Fibroblast of the aortic adventitia (primary cell): ENCODE data around the gene PEX14. TPM values are rescaled to one million over a fixed set of nuclear protein-coding genes. Genes with fewer than 3 reads are reported as not detected.
"Not testable (repeated sequence)": the region's sequence is repeated elsewhere in the genome, so short reads cannot be mapped to it uniquely, and the experiment has no call there.

ENCODE experiments used
- DNase-seq: peaks from one replicate; pipeline ENCODE4 v3.0.0-alpha.2; 2010; ENCODE audit warnings: low read depth
- H3K4me3 ChIP-seq: 2 replicates; pipeline ENCODE4 v1.5.1; 2011; ENCODE audit warnings: low read depth, mild to moderate bottlenecking, control low read depth, low read length, moderate library complexity
- total RNA-seq: library from RNA; depleted of rRNA; stranded (reverse); fragments of >200 nt; gene quantifications from 2 replicates; pipeline ENCODE4 v1.2.3, GENCODE V29; 2012; ENCODE audit warnings: low replicate concordance
- TF ChIP-seq, protein P1 (sequence below): IDR thresholded peaks from 2 replicates; pipeline ENCODE4 v1.5.1; 2011; ENCODE audit warnings: mild to moderate bottlenecking, low read length, control low read depth, inconsistent platforms; ENCODE audit not compliant: insufficient read depth

The PEX14 gene, protein sequence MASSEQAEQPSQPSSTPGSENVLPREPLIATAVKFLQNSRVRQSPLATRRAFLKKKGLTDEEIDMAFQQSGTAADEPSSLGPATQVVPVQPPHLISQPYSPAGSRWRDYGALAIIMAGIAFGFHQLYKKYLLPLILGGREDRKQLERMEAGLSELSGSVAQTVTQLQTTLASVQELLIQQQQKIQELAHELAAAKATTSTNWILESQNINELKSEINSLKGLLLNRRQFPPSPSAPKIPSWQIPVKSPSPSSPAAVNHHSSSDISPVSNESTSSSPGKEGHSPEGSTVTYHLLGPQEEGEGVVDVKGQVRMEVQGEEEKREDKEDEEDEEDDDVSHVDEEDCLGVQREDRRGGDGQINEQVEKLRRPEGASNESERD
- 8.3 and 12.2 TPM in 2 replicates for total RNA-seq

DNA sequence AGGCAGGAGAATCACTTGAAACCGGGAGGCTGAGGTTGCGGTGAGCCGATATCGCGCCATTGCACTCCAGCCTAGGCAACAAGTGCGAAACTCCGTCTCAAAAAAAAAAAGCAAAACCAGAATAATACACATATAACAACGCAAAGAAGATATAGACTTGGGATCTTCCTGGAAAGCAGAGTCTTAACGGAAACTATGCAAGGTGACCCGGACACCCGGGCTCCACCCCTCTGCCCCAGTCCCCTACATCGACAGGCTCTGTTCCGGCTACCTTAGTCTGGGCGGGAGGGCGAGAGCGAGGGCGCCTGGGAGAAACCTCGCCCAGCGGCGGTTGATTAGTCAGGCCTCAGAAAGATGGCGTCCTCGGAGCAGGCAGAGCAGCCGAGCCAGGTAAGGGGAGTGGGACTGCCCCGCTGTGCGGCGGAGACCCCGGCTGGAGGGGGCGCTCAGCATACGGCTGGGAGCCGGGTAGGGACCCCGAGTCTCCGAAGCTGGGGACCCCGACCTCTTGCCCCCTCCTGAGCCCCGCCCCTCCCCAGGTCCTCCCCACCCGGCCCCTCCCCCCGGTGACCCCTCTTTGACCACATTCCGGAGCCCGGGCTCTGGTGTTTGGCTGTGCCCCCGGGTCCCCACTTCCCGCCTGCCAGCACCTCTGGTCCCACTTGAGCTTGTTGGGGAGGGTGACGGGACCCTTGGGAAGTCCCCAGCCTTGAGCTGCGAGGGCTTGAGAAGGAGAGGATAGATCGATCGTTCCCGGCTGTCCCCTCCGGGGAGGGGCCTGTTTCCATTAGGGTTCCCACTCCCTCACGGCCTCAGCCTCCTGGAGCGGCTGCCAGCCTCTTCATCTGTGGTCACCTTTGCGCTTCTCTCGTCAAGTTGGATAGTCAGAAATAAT, at the start of gene PEX14:
Gene PEX14, plus strand, starts transcription at position 338 of the 895 bp plus-strand sequence. Its CDS starts 17 bp downstream, at position 355.
- TF ChIP-seq, protein P1, sequence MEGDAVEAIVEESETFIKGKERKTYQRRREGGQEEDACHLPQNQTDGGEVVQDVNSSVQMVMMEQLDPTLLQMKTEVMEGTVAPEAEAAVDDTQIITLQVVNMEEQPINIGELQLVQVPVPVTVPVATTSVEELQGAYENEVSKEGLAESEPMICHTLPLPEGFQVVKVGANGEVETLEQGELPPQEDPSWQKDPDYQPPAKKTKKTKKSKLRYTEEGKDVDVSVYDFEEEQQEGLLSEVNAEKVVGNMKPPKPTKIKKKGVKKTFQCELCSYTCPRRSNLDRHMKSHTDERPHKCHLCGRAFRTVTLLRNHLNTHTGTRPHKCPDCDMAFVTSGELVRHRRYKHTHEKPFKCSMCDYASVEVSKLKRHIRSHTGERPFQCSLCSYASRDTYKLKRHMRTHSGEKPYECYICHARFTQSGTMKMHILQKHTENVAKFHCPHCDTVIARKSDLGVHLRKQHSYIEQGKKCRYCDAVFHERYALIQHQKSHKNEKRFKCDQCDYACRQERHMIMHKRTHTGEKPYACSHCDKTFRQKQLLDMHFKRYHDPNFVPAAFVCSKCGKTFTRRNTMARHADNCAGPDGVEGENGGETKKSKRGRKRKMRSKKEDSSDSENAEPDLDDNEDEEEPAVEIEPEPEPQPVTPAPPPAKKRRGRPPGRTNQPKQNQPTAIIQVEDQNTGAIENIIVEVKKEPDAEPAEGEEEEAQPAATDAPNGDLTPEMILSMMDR, result no peak
- peak; percentile 77 for DNase-seq
- H3K4me3 ChIP-seq, result peak within 1 kb of the TSS; percentile 91

DNA sequence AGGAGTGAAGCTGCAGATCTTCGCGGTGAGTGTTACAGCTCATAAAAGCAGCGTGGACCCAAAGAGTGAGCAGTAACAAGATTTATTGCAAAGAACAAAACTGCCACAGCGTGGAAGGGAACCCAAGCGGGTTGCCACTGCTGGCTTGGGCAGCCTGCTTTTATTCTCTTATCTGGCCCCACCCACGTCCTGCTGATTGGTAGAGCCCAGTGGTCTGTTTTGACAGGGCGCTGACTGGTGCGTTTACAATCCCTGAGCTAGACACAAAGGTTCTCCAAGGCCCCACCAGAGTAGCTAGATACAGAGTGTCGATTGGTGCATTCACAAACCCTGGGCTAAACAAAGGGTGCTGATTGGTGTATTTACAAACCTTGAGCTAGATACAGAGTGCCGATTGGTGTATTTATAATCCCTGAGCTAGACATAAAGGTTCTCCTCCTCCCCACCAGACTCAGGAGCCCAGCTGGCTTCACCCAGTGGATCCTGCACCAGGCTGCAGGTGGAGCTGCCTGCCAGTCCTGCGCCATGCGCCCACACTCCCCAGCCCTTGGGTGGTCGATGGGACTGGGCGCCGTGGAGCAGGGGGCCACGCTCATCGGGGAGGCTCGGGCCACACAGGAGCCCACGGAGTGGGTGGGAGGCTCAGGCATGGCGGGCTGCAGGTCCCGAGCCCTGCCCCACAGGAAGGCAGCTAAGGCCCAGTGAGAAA, 48.8 kb upstream of the PEX14 start:
- H3K4me3 ChIP-seq, DNase-seq: not testable (repeated sequence)

DNA sequence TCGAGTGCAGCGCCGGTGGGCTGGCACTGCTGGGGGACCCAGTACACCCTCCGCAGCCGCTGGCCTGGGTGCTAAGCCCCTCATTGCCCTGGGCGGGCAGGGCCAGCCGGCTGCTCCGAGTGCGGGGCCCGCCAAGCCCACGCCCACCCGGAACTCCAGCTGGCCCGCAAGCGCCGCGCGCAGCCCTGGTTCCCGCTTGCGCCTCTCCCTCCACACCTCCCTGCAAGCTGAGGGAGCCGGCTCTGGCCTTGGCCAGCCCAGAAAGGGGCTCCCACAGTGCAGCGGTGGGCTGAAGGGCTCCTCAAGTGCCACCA, 48.3 kb upstream of the PEX14 start:
- H3K4me3 ChIP-seq, DNase-seq: not testable (repeated sequence)

DNA sequence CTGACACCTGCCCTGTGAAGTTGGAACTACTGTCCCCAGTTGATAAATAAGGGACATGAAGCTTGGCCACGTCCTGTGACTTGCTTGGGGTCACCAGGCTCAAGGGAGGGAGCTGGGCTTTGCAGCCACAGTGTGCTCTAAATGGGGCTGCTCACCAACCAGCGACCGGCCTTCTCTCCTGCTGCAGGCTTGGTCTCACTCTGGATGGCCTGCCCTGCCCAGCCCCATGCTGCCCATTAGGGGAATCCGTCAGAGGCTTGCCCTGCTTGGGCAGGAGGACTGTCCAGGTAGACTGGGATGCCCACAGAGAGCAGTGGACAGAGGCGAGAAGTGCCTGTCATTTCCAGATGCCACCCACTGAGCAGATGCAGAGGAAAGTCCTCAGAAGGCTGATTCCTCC, 45.8 kb upstream of the PEX14 start:
- TF ChIP-seq, protein P1, result no peak
- no peak overlapping the region for H3K4me3 ChIP-seq
- no peak for DNase-seq

DNA sequence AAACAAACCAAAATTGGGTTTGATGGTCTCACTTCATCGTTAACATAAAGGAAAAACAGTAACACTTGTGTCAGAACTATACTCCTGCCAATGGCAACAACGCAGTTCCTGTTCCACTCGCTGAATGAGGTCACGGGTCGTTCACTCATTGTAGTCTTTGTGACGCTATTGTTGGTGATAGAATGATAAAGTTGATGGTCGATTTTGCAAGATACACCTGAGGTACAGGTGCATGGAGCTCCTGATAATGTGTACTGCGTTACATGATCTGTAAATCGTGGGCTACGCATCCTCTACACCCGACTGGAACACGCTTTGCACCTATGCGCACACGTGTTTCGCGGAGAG, 44.9 kb upstream of the PEX14 start:
- H3K4me3 ChIP-seq, result peak overlapping the region; percentile 89
- peak; percentile 47 for DNase-seq
- TF ChIP-seq, protein P1, result no peak

DNA sequence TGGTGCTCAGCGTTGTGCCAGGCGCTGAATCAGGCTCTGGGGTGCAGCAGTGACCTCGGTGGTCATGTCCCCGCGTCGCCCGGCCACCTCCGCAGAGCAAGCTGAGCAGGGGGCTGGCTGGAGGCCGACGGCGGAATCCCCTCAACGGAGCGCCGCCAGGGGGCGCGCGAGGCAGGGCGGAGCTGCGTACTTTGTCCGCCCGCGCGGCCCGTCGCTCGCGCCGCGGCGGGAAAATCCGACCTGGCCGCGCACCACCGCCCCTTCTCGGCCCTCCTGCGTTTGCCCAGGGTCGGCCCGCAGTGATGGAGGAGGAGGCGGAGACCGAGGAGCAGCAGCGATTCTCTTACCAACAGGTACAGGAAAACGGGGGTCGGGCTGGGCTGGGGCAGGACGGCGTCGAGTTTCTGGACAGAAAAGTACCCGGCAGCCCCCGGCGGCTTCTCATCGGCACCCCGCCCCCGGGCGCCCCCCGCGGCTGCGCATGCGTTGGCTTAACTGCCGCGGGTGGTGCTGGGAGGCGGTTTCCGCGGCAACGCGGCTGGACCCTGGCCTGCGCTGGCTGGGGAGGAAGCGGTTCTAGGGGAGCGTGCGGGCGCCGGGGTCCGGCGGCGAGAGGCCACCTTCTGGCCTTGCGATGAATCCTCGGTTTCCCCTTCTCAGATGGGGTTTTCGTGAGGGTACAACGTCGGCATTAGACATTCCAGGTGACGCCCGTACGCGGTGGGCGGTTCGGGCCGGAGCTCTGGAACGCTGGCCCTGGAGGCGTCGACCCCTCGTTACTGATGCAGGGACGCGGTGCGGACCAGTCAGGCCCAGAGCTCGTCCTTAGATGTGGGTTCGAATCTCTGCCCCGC, 44.3 kb upstream of the PEX14 start, which contains the start of gene CENPS:
Gene CENPS, plus strand, starts transcription at position 218 of the 854 bp plus-strand sequence. Its CDS starts 85 bp downstream, at position 303.
- peak within 1 kb of the TSS; percentile 89 for H3K4me3 ChIP-seq
- TF ChIP-seq, protein P1, result peak; percentile 80
- peak; percentile 81 for DNase-seq

DNA sequence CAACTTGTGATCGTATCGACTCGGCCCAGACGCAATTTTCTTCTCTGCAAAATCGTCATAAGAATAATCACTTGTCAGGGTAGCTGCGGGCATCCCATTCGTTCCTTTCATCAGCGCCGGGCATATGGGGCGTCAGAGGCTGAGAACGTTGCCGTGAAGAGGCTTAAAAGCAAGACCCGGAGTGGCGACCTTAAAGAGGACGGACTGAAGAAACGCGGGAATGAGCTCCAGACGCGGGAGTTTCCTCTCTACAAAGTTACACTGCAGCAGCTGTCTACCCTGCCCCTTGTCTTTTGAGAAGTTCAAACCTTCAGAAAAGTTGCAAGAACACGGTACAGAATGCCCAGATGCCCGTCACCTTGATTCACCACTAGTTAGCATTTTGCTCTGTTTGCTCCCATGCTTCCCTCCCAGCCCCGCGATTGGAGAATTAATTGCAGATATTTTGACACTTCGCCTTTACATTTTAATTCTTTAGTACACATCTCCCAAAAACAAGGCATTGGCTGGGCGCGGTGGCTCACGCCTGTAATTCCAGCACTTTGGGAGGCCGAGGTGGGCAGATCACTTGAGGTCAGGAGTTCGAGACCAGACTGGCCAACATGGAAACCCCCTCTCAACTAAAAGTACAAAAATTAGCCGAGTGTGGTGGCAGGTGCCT, 43.5 kb upstream of the PEX14 start:
- TF ChIP-seq, protein P1, result no peak
- H3K4me3 ChIP-seq, result peak overlapping the region; percentile 89
- DNase-seq, result peak; percentile 38
